Immature natural killer cell (primary cell): ENCODE data around the gene TOMM22. TPM values are rescaled to one million over a fixed set of nuclear protein-coding genes. Genes with fewer than 3 reads are reported as not detected.
"Not testable (repeated sequence)": the region's sequence is repeated elsewhere in the genome, so short reads cannot be mapped to it uniquely, and the experiment has no call there.

Experiments
- DNase-seq, 3 donors: peaks; one replicate each; pipeline ENCODE4 v3.0.0; 2022; ENCODE audit warnings: mixed read lengths in 1 of 3
- H3K27ac Mint-ChIP-seq, 6 donors: one replicate each; pipeline ENCODE4 v1.8.0; 2020; ENCODE audit warnings: mixed read lengths in 6 of 6, mild to moderate bottlenecking in 5 of 6, inconsistent platforms in 4 of 6, moderate library complexity in 3 of 6
- H3K27me3 Mint-ChIP-seq, 3 donors: one replicate each; pipeline ENCODE4 v1.8.0; 2020 to 2021; ENCODE audit warnings: low read depth in 3 of 3, mild to moderate bottlenecking in 3 of 3, mixed read lengths in 3 of 3, moderate library complexity in 3 of 3, inconsistent platforms in 1 of 3
- H3K36me3 Mint-ChIP-seq, 3 donors: one replicate each; pipeline ENCODE4 v1.8.0; 2020; ENCODE audit warnings: mixed read lengths in 3 of 3, inconsistent platforms in 2 of 3, mild to moderate bottlenecking in 2 of 3
- H3K4me1 Mint-ChIP-seq, 2 donors: one replicate each; pipeline ENCODE4 v1.8.0; 2020; ENCODE audit warnings: inconsistent platforms in 2 of 2, mild to moderate bottlenecking in 2 of 2, mixed read lengths in 2 of 2, moderate library complexity in 1 of 2
- H3K4me3 Mint-ChIP-seq, 5 donors: one replicate each; pipeline ENCODE4 v1.8.0; 2020; ENCODE audit warnings: mild to moderate bottlenecking in 5 of 5, mixed read lengths in 5 of 5, inconsistent platforms in 3 of 5, moderate library complexity in 3 of 5
- H3K9me3 Mint-ChIP-seq, 6 donors: one replicate each; pipeline ENCODE4 v1.8.0; 2020; ENCODE audit warnings: mild to moderate bottlenecking in 6 of 6, mixed read lengths in 6 of 6, inconsistent platforms in 4 of 6, moderate library complexity in 3 of 6
- polyA plus RNA-seq, 3 donors: library from polyadenylated mRNA; unstranded; fragments of 300-500 nt; fragmentation: Illumina TruSeq; gene quantifications; one replicate each; pipeline ENCODE4 v1.2.3, GENCODE V29; 2021

The TOMM22 gene
- 10 to 100 TPM; 56.0 to 94.4 (median 68.8) TPM for polyA plus RNA-seq

DNA sequence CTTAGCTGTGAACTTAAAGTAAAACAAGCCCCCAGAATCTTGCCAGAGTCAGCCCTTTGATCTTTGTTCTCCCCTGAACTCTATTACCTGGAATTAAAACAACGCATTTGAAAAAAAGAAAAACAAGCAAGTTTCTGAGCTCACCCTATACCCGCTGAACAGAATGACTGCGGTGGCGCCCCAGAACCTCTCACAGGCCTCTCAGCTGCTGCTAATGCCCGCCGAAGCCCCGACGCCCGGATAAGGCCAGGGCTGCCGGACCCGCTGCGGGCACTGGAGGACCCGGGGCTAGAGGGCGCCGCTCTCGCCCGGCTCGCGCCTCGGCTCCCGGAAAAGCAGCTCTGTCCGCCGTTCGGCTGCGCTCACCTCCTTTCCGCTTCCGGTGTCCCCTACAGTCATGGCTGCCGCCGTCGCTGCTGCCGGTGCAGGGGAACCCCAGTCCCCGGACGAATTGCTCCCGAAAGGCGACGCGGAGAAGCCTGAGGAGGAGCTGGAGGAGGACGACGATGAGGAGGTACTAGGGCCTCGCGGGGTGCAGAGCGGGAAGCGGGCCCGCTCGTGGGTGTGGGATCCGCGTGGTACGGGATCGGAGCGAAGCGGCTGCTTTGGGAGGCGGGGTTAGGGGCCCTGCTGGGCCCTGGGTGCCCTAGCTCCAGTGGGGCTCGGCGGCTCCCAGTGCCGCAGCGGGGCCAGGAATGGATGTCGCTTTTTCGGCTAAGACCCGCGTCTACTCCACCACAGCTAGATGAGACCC, at the start of gene TOMM22:
Gene TOMM22 (plus strand): TSS at position 376 of the 754 bp plus-strand sequence. CDS start 22 bp downstream, at position 398.
- peak; percentile 83 to 86 (median 84) for DNase-seq
- Mint-ChIP-seq H3K36me3 (peaks cover 0 to 20% (median 6%) of the 10 kb centered on the region in 3 donors), H3K4me3 (peak within 1 kb of the TSS; percentile 97 to 99 (median 99)), H3K4me1 (peaks cover 20 to 25% of the 10 kb centered on the region in 2 donors), H3K27ac (peak within 1 kb of the TSS; percentile 94 to 98 (median 96)), H3K9me3 (no peaks in the 10 kb centered on the region), H3K27me3 (peaks cover 3 to 9% (median 6%) of the 10 kb centered on the region in 3 donors)

DNA sequence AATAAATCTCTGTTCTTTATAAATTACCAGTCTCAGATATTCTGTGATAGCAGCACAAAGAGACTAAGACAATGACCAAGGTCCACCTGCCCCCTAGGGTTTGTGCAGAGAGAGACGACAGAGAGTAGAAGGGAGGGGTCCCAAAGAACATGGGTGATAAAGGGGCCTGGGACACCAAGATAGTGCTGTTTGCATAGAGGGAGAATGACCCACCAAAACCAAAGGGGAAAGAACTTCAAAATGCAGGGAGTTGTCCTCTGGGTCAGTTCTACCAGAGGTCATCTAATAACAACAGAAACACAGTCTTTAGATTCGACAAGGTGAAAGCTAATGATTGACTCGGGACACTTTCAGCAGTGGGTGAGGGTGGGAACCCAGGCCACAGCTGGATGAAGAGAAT, 49.2 kb upstream of the TOMM22 start:
- H3K4me3 Mint-ChIP-seq: no peak overlapping the region
- H3K9me3 Mint-ChIP-seq: no peaks in the 10 kb centered on the region
- DNase-seq: no peak
- peaks cover 11 to 14% of the 10 kb centered on the region in 2 donors for H3K4me1 Mint-ChIP-seq
- peaks cover 0 to 19% (median 5%) of the 10 kb centered on the region in 3 donors for H3K27me3 Mint-ChIP-seq
- no peak overlapping the region for H3K27ac Mint-ChIP-seq
- H3K36me3 Mint-ChIP-seq: no peaks in the 10 kb centered on the region

DNA sequence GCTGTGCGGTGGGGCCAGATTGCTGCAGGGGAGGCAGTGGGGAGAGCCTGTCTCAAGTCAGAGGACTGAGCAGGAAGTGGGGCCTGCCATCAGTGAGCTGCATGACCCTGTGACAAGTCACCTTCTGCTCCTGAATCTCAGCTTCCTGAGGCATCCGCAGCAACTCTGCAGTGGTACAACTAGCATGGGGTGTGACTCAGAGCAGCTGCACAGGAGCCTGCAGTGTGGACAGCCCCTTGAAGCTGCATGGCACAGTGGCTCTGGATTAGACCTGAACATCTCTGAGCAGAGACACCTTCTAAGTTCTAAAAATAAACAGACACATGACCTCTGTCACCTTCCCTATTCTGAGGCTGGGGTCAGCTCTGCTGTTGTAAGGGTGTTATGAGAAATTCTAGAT, 43.5 kb upstream of the TOMM22 start:
- no peaks in the 10 kb centered on the region for H3K36me3 Mint-ChIP-seq
- H3K4me1 Mint-ChIP-seq: no peaks in the 10 kb centered on the region
- H3K27ac Mint-ChIP-seq: no peak overlapping the region
- H3K9me3 Mint-ChIP-seq: no peaks in the 10 kb centered on the region
- H3K27me3 Mint-ChIP-seq: peaks cover 3 to 9% (median 7%) of the 10 kb centered on the region in 3 donors
- no peak overlapping the region for H3K4me3 Mint-ChIP-seq
- no peak for DNase-seq

DNA sequence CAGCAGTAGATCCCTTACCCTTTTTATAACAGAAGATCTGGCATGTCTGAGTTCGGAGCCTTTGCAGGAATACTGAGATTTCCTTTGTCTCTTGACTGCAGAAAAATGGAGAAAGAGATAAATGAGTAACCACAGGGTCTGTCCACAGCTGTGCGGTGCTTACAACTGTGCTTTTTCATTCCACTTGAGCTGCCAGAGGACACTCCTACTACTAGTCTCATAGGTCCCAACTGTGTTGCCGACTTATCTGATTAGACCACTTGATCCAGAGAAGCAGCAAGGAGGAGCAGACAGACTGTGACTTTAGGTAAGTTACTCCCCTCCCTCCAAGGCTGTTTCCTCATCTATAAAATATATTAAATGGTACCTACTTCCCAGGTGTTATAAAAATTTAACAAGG, 43.0 kb upstream of the TOMM22 start:
- DNase-seq: no peak
- H3K27ac Mint-ChIP-seq: no peak overlapping the region
- H3K36me3 Mint-ChIP-seq: no peaks in the 10 kb centered on the region
- no peak overlapping the region for H3K4me3 Mint-ChIP-seq
- no peaks in the 10 kb centered on the region for H3K9me3 Mint-ChIP-seq
- H3K4me1 Mint-ChIP-seq: no peaks in the 10 kb centered on the region
- H3K27me3 Mint-ChIP-seq: peaks cover 5 to 9% (median 7%) of the 10 kb centered on the region in 3 donors

DNA sequence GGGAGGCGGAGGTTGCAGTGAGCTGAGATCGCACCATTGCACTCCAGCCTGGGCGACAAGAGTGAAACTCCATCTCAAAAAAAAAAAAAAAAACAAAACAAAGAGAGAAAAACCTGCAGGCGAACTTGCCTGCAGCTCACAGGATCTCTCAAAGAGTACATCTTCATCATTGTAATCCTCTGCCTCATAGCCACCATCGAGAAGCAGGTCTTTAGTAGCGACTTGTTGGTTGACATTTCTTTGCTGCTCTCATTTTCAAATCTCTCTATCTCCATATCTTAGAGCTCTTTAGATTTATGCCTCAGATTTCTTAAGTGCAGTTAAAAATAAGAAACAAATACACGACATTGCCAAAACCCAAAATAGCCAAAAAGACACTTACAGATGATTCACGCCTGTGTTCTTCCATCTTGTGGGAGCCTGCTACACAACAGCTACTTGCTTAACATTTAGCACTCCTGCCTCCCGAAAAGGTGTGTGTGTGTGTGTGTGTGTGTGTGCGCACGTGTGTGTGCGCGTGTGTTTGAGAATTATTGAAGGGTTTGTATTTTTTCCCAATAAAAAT, 40.2 kb upstream of the TOMM22 start:
- Mint-ChIP-seq H3K27me3 (peaks cover 3 to 5% (median 5%) of the 10 kb centered on the region in 3 donors), H3K36me3 (no peaks in the 10 kb centered on the region), H3K9me3 (no peaks in the 10 kb centered on the region), H3K4me1 (no peaks in the 10 kb centered on the region), H3K4me3 (no peak overlapping the region), H3K27ac (no peak overlapping the region)
- no peak for DNase-seq

DNA sequence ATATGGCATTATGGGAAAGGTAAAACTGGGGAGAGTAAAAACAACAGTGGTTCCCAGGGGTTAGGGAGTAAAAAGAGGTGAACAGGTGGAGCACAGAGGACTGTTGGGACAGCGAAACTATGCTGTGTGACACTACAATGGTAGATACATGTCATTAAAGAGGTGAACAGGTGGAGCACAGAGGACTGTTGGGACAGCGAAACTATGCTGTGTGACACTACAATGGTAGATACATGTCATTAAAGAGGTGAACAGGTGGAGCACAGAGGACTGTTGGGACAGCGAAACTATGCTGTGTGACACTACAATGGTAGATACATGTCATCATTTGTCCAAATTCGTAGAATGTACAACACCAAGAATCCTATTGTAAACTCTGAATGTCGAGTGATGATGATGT, 37.5 kb upstream of the TOMM22 start:
- not testable (repeated sequence) for DNase-seq, H3K4me3 Mint-ChIP-seq, H3K27ac Mint-ChIP-seq, H3K36me3 Mint-ChIP-seq, H3K9me3 Mint-ChIP-seq, H3K4me1 Mint-ChIP-seq
- H3K27me3 Mint-ChIP-seq: peaks cover 5 to 13% (median 7%) of the 10 kb centered on the region in 3 donors

DNA sequence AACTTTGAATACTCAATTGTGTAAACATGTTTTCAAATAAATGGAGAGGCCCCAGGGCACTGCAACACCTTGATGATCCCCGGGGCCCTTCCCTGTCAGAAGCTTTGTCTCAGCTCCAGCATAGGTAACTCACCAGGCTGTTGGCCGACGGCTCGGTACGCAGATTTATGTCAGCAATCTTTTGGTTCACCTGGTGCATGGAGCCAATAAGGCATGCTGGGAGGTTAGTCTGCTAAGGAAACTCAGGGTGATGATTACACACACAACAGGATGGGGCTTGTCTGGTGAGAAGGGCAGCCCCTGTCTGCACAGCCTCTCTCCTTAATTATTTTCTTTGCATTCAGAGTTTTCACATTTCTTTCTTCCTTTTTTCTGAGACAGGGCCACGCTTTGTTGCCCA, 36.3 kb upstream of the TOMM22 start:
- no peak for DNase-seq
- no peaks in the 10 kb centered on the region for H3K9me3 Mint-ChIP-seq
- peaks cover 3 to 13% (median 8%) of the 10 kb centered on the region in 3 donors for H3K27me3 Mint-ChIP-seq
- H3K27ac Mint-ChIP-seq: no peak overlapping the region
- H3K4me3 Mint-ChIP-seq: no peak overlapping the region
- no peaks in the 10 kb centered on the region for H3K36me3 Mint-ChIP-seq
- no peaks in the 10 kb centered on the region for H3K4me1 Mint-ChIP-seq

DNA sequence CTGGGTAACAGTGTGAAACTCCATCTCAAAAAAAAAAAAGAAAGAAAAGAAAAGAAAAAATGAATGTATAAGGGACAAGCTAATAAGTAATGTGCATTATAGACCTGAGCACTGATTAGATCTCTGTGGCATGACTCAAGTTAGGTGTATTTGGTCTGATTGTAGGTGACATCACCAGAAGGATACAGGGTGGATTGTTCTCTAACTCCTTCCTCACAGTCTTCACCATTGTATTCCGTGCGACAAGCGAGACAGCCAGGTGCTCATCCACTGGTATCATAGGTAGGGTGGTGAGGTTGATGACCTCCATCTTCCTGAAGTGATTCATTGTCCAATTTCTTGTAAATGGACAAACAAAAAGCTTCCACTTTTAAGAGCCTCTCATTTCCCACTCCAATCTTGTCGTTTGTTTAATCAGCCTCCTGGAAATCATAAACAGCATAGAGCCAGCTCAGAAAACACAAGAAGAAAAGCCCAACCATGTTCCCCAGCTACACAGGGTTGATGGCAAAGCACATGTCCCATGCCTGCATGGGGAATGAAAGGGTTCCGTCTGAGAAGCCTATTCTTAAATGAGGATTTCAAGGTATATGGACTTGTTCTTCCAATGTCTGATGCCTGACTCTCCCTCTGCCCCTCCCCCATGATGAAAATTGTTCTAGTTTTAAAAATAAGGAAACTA, 31.8 kb upstream of the TOMM22 start:
- Mint-ChIP-seq H3K4me3 (no peak overlapping the region), H3K36me3 (no peaks in the 10 kb centered on the region)

DNA sequence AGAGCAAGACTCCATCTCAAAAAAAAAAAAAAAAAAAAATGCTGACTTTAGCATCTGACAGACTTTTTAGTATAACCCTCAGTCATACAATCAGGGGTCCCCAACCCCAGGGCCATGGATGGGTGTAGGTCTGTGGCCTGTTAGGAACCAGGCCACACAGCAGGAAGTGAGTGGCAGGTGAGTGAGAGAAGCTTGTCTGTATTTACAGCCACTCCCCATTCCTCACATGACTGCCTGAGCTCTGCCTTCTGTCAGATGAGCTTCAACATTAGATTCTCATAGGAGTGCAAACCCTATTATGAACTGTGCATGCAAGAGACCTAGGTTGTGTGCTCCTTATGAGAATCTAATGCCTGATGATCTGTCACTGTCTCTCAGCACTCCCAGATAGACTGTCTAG, 28.9 kb upstream of the TOMM22 start:
- Mint-ChIP-seq H3K27ac (no peak overlapping the region), H3K4me3 (no peak overlapping the region), H3K36me3 (no peaks in the 10 kb centered on the region), H3K27me3 (peaks cover 6 to 14% (median 11%) of the 10 kb centered on the region in 3 donors), H3K9me3 (no peaks in the 10 kb centered on the region), H3K4me1 (peaks cover 15 to 20% of the 10 kb centered on the region in 2 donors)
- DNase-seq: no peak

More for the DNA sequence above, 31.8 kb upstream of the TOMM22 start:
- Mint-ChIP-seq H3K27me3 (peaks cover 3 to 10% (median 5%) of the 10 kb centered on the region in 3 donors), H3K9me3 (no peaks in the 10 kb centered on the region), H3K4me1 (no peaks in the 10 kb centered on the region), H3K27ac (peak overlapping the region in 1 of 6 donors; percentile 53)
- no peak for DNase-seq

DNA sequence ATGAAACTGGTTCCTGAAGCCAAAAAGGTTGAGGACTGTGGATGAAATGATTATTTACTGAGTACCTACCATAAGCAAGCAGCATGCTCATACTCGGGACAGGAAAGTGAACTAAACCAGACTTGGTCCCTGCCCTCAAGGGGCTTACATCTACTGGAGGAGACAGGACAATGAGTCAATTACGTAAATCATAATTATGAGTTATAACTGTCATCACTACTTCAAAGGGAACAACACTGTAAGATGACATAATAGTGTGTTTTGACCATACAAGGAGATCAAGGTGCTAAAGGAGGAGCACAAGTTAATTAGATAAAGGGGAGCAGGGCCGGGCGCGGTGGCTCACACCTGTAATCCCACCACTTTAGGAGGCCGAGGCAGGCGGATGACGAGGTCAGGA, 28.0 kb upstream of the TOMM22 start:
- Mint-ChIP-seq H3K9me3 (no peaks in the 10 kb centered on the region), H3K36me3 (no peaks in the 10 kb centered on the region), H3K4me3 (peak overlapping the region in 1 of 5 donors; percentile 4), H3K4me1 (peaks cover 15 to 23% of the 10 kb centered on the region in 2 donors), H3K27me3 (peaks cover 6 to 14% (median 6%) of the 10 kb centered on the region in 3 donors), H3K27ac (no peak overlapping the region)
- DNase-seq: no peak

DNA sequence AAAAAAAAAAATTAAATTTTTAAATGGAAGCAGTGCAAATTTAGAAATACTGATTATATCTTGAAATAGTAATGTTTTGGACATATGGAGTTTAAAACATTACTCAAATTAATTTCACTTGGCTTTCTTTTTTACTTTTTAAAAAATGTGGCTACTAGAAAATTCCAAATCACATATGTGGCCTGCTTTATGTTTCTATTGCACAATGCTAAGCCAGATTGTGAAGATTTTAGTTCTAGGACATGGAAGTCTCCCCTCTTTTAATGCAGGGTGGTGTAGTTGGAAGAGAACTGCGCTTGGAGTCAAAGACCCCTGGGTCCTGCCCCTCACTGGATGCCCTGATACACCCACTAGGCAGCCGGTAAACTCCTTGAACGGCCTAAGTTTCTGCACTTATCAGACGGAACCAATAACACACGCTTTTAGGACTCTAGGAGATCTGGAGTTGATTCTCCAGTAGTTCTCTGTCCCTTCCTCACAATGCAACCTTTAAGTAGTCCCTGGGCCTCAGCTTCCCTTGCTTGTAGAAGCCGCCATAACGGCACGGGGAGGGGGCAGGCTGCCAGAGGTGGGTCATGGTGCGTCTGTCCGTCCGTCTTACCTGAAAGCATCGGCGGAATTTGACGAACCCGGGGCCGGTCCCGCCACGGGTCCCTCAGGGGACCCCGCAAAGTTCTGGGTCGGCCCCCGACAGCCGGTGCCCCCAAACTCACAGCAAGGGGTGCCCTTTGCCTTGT, 26.1 kb upstream of the TOMM22 start:
- DNase-seq: no peak
- Mint-ChIP-seq H3K9me3 (no peaks in the 10 kb centered on the region), H3K4me3 (peak overlapping the region; percentile 91 to 98 (median 96)), H3K27me3 (peaks cover 2 to 12% (median 4%) of the 10 kb centered on the region in 3 donors), H3K36me3 (no peaks in the 10 kb centered on the region), H3K27ac (peak overlapping the region; percentile 94 to 100 (median 98)), H3K4me1 (peaks cover 15 to 23% of the 10 kb centered on the region in 2 donors)

DNA sequence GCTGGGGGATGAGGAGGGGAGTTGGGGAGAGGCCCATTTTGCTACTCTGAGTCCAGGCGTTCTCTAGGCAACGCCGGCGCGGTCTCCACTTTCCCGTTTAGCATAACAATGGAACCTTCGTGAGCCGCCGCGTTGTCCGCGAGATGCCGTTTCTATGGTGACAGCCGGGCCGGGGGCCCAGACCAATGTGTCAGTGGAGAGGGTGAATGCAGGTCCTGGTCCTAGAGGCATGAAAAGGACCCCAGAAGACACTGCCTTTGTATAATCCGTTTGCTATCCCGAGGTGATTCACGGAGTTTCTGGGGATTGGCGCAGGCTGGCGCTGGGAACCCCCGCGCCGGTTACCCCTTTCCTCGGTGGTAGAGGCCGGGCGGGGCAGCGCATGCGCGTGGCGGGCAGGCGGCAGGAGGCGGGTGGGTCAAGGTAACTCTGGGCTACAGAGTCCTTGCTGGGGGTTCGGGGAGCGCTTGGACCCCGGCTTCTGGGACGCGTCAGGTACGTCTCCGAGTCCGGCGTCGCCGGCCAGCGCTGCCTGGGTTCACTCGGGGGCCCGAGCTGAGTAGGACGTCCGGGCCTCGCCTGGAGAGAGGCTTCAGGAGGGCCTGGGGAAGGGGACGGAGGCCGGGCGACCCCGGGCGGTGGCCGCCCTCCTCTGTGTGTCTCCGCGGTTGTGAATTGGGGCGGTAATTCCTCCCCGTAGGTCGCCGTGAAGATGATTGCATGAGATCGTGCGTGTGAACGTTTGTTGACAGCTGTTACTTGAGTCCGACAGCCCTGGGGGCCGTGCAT, 25.3 kb upstream of the TOMM22 start, which contains the start of the genes CBY1 and FAM227A:
Gene CBY1 (plus strand): TSS at position 383 of the 789 bp plus-strand sequence. CDS start 11,417 bp downstream, outside the sequence.
Gene FAM227A (minus strand): TSS at position 137 of the 789 bp plus-strand sequence. CDS start 6,224 bp downstream, outside the sequence.
- Mint-ChIP-seq H3K36me3 (no peaks in the 10 kb centered on the region), H3K4me1 (peaks cover 15 to 23% of the 10 kb centered on the region in 2 donors), H3K9me3 (no peaks in the 10 kb centered on the region), H3K27me3 (peaks cover 2 to 9% (median 4%) of the 10 kb centered on the region in 3 donors), H3K4me3 (peak within 1 kb of the TSS; percentile 91 to 98 (median 96)), H3K27ac (peak within 1 kb of the TSS; percentile 94 to 100 (median 98))
- peak; percentile 91 to 92 (median 92) for DNase-seq
